GM18951 (cell line): ENCODE data around the gene SNTG2.

ENCODE experiments used
- POLR2A ChIP-seq: IDR thresholded peaks from 4 replicates; pipeline ENCODE4 v1.6.1; 2011; ENCODE audit warnings: mild to moderate bottlenecking; ENCODE audit not compliant: insufficient read length, insufficient read depth; ENCODE audit errors: extremely low read depth
- in situ Hi-C: fragments of 300-500 bp; cut with MboI; formaldehyde crosslinking; loops from one replicate; pipeline ENCODE4 v1.12.0; 2022; ENCODE audit warnings: low sequenced_read_pairs, mixed read lengths, inconsistent platforms; ENCODE audit not compliant: unreplicated experiment

SNTG2 gene

GRCh38 chr2:974502-974901 is 23.9 kb downstream of the SNTG2 start:
- in situ Hi-C loops = no loop called here
- no peak for TF ChIP-seq POLR2A

DNA sequence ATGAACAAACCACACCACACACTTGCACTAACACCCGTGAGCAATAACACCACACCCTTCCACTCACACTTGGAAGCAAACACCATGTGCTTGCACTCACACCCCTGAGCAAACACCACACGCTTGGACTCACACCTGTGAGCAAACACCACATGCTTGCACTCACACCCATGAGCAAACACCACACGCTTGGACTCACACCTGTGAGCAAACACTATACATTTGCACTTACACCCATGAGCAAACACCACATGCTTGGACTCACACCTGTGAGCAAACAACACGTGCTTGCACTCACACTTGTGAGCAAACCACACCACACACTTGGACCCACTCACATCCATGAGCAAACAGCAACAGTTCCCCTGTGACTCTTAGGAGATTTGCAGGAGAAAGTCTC is 24.4 kb downstream of the SNTG2 start:
- in situ Hi-C loops = no loop called here
- no peak for TF ChIP-seq POLR2A

DNA sequence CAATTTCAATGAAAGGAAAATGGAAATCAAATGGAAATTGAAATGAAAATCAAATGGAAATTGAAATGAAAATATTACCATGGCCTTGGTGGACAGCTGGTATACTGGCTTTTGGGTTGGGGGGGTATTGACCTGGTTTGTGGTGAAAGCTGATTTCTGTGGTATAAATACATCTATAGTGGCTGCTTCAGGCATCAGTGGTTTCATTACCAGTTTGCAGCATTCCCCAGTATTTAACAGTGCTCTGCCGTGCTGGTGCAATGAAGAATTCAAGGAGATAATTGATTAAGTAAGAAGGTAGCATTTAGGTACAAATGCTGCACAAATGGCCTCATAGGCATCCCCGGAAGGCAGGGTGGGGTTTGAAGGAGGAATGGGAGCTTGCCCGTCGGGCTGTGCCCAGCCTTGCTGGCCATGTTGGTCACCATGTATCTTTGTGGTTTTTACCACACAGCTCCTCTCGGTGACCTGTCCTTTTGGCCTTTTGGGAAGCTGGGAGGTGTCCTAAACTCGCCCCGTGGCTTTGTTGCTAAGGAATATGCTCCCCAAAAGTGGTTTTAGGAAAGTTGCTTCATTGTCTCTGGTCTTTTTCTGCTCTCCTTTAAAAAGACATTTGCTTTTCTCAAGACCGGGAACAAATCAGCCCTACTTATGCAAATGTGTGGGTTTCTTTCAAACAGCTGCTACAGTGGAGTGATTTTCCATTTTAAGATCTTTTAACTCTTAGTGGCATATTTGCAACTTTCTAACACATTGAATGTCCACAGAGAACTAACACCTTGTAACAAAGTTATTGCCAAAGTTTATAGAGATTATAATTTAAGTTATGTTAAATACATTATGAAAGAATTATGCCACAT is 28.6 kb downstream of the SNTG2 start:
- no peak for TF ChIP-seq POLR2A
- in situ Hi-C loops = no loop called here

DNA sequence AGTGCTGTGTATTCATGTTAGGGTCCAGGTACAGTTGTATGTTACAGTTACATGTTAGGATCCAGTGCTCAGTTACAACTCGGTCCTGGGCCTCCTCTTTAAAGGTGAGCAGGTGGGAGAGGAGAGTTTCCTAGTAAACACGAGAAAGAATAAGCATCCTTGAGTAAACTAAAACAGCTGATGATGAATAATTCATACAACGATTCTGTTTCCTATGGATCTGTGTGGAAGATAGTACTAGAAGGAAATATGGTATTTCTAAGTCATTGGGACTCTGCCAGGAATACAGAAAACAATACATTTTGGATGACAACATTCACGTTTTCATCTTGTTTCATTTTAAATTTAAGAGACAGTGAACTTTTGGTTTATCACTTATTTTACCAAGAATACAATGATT is 29.5 kb downstream of the SNTG2 start:
- in situ Hi-C loops = no loop called here

DNA sequence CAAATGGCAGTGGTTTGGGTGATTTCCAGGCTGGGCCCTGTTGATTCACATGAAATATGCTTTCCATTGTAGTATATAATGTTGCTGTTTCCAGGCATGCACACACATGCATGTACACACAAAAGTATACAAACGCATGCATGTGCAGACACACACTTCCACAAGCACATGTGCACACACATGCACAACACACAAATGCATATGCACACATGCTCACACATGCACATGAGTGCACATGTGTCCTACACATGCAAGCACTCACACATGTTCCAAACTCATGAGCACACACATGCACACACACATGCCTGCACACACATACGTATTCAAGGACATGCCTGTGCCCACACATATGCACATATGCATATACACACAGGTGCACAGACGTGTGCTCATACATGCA is 30.6 kb downstream of the SNTG2 start:
- in situ Hi-C loops = no loop called here
- TF ChIP-seq POLR2A = no peak

More for the DNA sequence above, 29.5 kb downstream of the SNTG2 start:
- TF ChIP-seq POLR2A = no peak

- no peak for TF ChIP-seq POLR2A
- in situ Hi-C loops = no loop called here
Measured at GRCh38 chr2:981759-982158, 31.1 kb downstream of the SNTG2 start.

DNA sequence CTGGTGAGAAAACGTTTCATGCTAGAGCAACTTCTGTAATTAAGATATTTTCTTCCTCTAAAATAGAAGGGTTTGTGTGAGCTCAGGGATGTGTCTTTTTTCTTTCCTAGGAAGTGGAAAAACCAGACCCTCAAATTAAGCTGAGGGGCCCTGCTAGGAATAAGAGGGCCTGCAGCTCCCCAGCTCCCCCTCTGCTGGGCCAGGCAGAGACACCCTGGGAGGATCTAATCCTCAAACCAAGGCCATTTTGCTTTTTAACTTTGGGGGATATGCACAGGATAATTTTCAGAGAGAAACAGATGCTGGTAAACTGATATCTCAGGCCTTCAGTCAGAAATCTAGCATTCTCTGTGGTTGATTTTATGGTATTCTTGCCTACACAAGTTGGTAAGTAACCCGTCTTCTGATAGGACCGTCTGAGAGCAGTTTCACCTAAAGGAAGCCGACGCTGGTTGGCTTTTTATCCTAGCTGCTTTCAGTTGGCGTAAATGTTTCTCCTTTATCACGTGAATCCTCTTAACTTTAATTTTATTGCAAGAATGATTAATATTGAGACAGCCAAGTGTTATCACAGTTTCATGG is 34.8 kb downstream of the SNTG2 start:
- TF ChIP-seq POLR2A = no peak
- in situ Hi-C loops = no loop called here

DNA sequence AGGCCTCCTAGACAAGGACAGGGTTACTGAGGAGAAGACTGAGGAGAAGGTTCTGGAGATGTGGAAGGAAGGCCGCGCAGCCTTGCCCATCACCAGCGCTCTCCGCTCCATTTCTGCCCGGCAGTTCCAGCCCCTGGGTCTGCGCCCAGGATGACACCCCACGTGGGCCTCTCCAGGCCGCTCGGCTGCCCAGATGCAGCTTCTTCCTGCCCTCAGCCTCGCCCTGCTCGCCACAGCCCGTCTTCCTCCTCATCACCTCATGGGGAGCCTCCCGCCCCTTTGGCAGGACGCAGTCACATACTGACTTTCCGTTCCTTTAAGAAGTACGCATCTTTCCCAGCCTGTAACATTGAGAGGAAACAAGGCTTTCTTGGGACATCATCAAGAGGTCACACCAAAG is 37.1 kb downstream of the SNTG2 start:
- in situ Hi-C loops = no loop called here
- no peak for TF ChIP-seq POLR2A

DNA sequence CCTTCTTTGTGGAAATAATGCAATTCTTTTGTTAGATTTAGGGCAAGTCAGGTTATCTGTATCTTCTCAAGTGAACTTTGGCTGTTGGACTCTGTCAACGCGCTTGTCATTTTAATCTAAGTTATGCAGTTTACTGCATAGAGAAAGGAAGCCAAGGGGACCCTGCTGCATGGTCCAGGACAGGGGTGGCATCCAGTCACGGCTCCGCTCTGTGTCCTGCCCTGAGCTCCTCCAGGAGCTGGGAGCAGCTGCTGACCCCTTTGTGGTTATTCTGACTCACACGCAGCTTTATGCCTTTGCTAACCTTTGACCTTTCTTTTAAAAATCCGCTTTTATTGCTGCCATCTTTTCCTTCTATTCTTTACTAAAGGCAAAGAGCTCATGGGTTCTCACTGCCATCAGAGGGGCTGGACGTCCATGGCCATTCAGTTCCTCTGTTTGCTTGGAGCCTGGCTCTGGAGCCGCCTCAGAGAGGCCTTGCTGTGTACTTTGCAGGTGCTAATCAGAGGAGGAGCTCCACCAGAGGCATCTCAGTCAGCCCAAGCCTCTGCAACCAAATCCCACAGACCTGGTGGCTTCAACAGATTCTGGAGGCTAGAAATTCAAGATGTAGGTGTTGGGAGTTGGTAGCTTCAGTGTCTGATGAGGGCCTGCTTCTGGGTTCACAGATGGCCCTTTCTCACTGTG is 39.3 kb downstream of the SNTG2 start:
- TF ChIP-seq POLR2A = no peak
- in situ Hi-C loops = no loop called here

GRCh38 chr2:990970-991369 is 40.3 kb downstream of the SNTG2 start:
- no peak for TF ChIP-seq POLR2A
- in situ Hi-C loops = no loop called here

DNA sequence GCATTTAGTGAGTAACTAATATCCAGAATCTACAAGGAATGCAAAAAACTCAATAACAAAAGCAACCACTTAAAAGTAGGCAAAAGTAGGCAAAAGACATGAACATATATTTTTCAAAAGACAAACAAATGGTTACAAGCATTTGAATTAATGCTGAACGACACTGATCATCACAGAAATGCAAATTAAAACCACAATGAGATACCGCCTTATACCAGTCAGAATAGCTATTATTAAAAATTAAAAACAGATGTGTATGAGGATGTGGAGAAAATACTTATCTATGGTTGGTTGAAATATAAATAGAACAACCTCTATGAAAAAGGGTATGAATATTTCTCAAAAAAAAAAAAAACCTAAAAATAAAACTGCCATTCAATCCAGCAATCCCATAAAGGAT is 51.7 kb downstream of the SNTG2 start:
- in situ Hi-C loops = no loop called here
- TF ChIP-seq POLR2A = no peak

- no peak for TF ChIP-seq POLR2A
- in situ Hi-C loops = no loop called here
Measured at GRCh38 chr2:1004398-1004797, 53.7 kb downstream of the SNTG2 start.

- no peak for TF ChIP-seq POLR2A
- in situ Hi-C loops = no loop called here
Measured at GRCh38 chr2:1010415-1010930, 59.8 kb downstream of the SNTG2 start.
